Skeletal muscle satellite cell (primary cell): Measurements from ENCODE around the gene ADORA1. TPM values are rescaled to one million over a fixed set of nuclear protein-coding genes. Genes with fewer than 3 reads are reported as not detected.
A peak's percentile ranks its signal among the peaks of the same experiment; 100 is the strongest.

Experiments used
- H3K27me3 ChIP-seq: 2 replicates; pipeline ENCODE4 v1.7.0; 2013; ENCODE audit warnings: low read length; ENCODE audit not compliant: control insufficient read depth, insufficient read depth
- H3K36me3 ChIP-seq: 2 replicates; pipeline ENCODE4 v1.7.0; 2013; ENCODE audit warnings: mild to moderate bottlenecking, control low read depth, low read length; ENCODE audit not compliant: insufficient read depth
- H3K4me1 ChIP-seq: 2 replicates; pipeline ENCODE4 v1.7.0; 2013; ENCODE audit warnings: low read length; ENCODE audit not compliant: control insufficient read depth, insufficient read depth
- H3K4me2 ChIP-seq: 2 replicates; pipeline ENCODE4 v1.7.0; 2013; ENCODE audit warnings: mild to moderate bottlenecking, low read length
- H3K4me3 ChIP-seq: 2 replicates; pipeline ENCODE4 v1.7.0; 2013; ENCODE audit warnings: low read length
- H3K9ac ChIP-seq: 2 replicates; pipeline ENCODE4 v1.7.0; 2013; ENCODE audit warnings: mild to moderate bottlenecking, low read depth, low read length, moderate library complexity
- H3K9me3 ChIP-seq: replicated peaks from 2 replicates; pipeline ENCODE4 v1.7.0; 2013; ENCODE audit warnings: mild to moderate bottlenecking, control low read depth, low read length
- total RNA-seq: library from RNA; depleted of rRNA; stranded (reverse); fragments of >200 nt; gene quantifications from 2 replicates; pipeline ENCODE4 v1.2.3, GENCODE V29; 2012; rRNA removed

ADORA1 gene
- 0.25 and 2.2 TPM in 2 replicates for total RNA-seq

GRCh38 chr1:203127666-203128430 lies at the start of gene ADORA1:
TSS of gene ADORA1 (plus strand) at chr1:203127726. CDS start at chr1:203128842, 1,116 bp downstream.
- Histone ChIP-seq H3K36me3 (no peaks in the 10 kb centered on the region), H3K4me1 (peaks cover 34% of the 10 kb centered on the region), H3K4me2 (peak within 1 kb of the TSS; percentile 81), H3K4me3 (peak within 1 kb of the TSS; percentile 75), H3K9ac (peak within 1 kb of the TSS; percentile 57), H3K27me3 (peaks cover 22% of the 10 kb centered on the region), H3K9me3 (no peaks in the 10 kb centered on the region)

DNA sequence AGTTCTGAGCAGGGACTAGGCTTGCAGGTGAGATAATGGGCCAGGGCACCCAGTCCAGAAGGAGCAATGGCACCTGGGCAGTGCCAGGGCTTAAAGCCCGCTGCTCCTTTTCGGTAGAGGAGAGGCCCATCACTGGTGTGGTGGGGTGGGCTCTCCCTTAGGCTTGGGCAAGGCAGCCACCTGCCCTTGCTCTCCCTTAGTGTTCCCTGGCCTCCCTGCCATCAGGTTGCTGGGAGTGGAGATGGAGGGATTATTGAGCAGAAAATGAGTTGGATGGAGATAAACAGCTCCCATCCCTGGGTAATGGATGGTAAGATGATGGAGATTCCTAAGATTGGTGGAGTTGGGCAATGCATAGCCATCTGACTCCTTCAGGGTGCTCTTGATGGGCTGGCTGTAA lies 49.6 kb upstream of the ADORA1 start:
- Histone ChIP-seq H3K9me3 (no peaks in the 10 kb centered on the region), H3K4me1 (no peaks in the 10 kb centered on the region), H3K4me3 (no peak overlapping the region), H3K36me3 (peaks cover 3% of the 10 kb centered on the region), H3K9ac (no peak overlapping the region), H3K4me2 (no peak overlapping the region), H3K27me3 (peaks cover 17% of the 10 kb centered on the region)

- H3K9ac ChIP-seq: no peak overlapping the region
- no peaks in the 10 kb centered on the region for H3K9me3 ChIP-seq
- H3K4me3 ChIP-seq: no peak overlapping the region
- peaks cover 3% of the 10 kb centered on the region for H3K36me3 ChIP-seq
- no peak overlapping the region for H3K4me2 ChIP-seq
- H3K27me3 ChIP-seq: peaks cover 17% of the 10 kb centered on the region
- no peaks in the 10 kb centered on the region for H3K4me1 ChIP-seq
Observed at GRCh38 chr1:203078478-203078877, 49.0 kb upstream of the ADORA1 start.

GRCh38 chr1:203080456-203080855 lies 47.1 kb upstream of the ADORA1 start:
- H3K36me3 ChIP-seq: peaks cover 3% of the 10 kb centered on the region
- no peaks in the 10 kb centered on the region for H3K4me1 ChIP-seq
- H3K9ac ChIP-seq: no peak overlapping the region
- H3K4me3 ChIP-seq: no peak overlapping the region
- H3K9me3 ChIP-seq: no peaks in the 10 kb centered on the region
- no peak overlapping the region for H3K4me2 ChIP-seq
- peaks cover 17% of the 10 kb centered on the region for H3K27me3 ChIP-seq

- H3K27me3 ChIP-seq: peaks cover 19% of the 10 kb centered on the region
- H3K4me2 ChIP-seq: no peak overlapping the region
- peaks cover 3% of the 10 kb centered on the region for H3K36me3 ChIP-seq
- no peak overlapping the region for H3K9ac ChIP-seq
- no peak overlapping the region for H3K4me3 ChIP-seq
- H3K9me3 ChIP-seq: no peaks in the 10 kb centered on the region
- no peaks in the 10 kb centered on the region for H3K4me1 ChIP-seq
Observed at GRCh38 chr1:203081465-203082230, 45.9 kb upstream of the ADORA1 start.

- Histone ChIP-seq H3K4me3 (no peak overlapping the region), H3K9me3 (no peaks in the 10 kb centered on the region), H3K27me3 (peaks cover 24% of the 10 kb centered on the region), H3K9ac (no peak overlapping the region), H3K4me1 (no peaks in the 10 kb centered on the region), H3K4me2 (no peak overlapping the region), H3K36me3 (peaks cover 3% of the 10 kb centered on the region)
Observed at GRCh38 chr1:203082231-203082505, 45.4 kb upstream of the ADORA1 start.

DNA sequence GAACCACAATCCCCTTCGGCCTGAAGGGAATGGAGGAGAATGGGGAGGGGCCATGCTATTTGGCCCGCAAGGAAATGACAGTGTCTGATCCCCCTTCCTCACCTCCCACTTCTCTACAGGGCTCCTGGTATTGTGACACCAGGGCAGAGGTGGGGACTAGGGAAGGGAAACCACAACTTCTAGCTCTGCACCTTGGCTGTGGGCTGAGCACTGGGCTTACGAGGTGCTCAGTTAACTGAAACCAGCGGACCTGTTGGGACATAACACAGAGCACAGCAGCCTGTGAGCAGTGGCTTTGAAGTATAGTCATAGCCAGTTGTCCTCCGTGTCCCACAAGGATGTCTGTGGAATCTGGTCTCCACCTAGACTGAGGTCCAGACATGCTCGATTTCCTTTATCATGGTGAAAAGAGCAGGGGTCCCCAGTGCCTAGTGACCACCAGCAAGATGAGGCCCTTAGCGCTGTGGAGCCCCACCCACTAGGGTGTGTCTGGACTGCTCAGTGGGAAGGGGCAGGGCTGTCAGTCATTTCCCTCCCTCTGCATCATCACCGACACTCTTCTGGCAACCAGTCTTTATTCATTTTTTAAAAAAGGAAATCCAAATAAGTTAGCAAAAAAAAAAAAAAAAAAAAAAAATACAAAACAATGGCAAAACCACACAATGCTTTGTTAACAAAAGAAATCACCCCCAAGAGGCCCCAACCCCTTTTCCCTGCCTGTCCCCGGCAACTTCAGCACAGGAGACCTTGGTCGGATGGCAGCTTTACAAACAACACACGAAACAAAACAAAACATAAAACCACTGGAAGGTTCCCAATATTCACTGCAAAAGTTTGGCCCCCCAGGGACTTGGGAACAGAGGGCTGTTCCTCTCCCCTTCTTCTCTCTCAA lies 44.7 kb upstream of the ADORA1 start:
- H3K4me1 ChIP-seq: no peaks in the 10 kb centered on the region
- peaks cover 3% of the 10 kb centered on the region for H3K36me3 ChIP-seq
- no peak overlapping the region for H3K9ac ChIP-seq
- no peak overlapping the region for H3K4me2 ChIP-seq
- no peaks in the 10 kb centered on the region for H3K9me3 ChIP-seq
- no peak overlapping the region for H3K4me3 ChIP-seq
- peaks cover 28% of the 10 kb centered on the region for H3K27me3 ChIP-seq

DNA sequence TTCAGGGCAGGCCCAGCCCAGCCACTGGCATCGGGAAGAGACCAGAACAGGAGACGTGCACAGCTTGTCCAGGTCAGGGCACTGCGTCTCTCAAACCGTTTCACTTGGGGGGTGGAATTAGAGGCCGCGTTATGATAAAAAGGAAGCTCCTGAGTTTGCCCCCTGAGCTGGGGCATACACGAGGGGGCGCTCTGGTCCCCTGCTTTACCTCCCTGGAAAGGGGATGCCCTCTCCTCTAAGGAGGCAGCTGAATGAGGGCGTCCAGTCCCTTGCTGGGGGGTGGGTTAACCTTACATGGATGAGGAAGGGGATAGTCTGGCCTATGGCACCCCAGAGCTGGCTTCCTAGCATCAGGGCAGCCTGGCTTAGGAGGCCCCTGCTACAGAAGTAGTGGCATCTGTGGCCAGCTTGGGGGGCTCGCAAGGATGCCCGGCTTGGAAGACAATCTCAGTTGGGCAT lies 44.0 kb upstream of the ADORA1 start:
- Histone ChIP-seq H3K4me1 (no peaks in the 10 kb centered on the region), H3K27me3 (peaks cover 32% of the 10 kb centered on the region), H3K9ac (no peak overlapping the region), H3K36me3 (peaks cover 3% of the 10 kb centered on the region), H3K4me3 (no peak overlapping the region), H3K4me2 (no peak overlapping the region), H3K9me3 (no peaks in the 10 kb centered on the region)

- H3K27me3 ChIP-seq: peaks cover 35% of the 10 kb centered on the region
- H3K4me2 ChIP-seq: no peak overlapping the region
- no peak overlapping the region for H3K9ac ChIP-seq
- H3K4me1 ChIP-seq: no peaks in the 10 kb centered on the region
- H3K9me3 ChIP-seq: no peaks in the 10 kb centered on the region
- H3K36me3 ChIP-seq: no peaks in the 10 kb centered on the region
- H3K4me3 ChIP-seq: no peak overlapping the region
Observed at GRCh38 chr1:203084588-203085527, 42.7 kb upstream of the ADORA1 start.

GRCh38 chr1:203085528-203086406 lies 41.8 kb upstream of the ADORA1 start, which contains the start of gene MYOG:
TSS of gene MYOG (minus strand) at chr1:203086012. CDS start at chr1:203085961, 51 bp downstream.
- H3K36me3 ChIP-seq: no peaks in the 10 kb centered on the region
- no peak within 1 kb of the TSS for H3K9ac ChIP-seq
- no peak within 1 kb of the TSS for H3K4me2 ChIP-seq
- no peaks in the 10 kb centered on the region for H3K9me3 ChIP-seq
- peaks cover 4% of the 10 kb centered on the region for H3K4me1 ChIP-seq
- no peak within 1 kb of the TSS for H3K4me3 ChIP-seq
- peaks cover 40% of the 10 kb centered on the region for H3K27me3 ChIP-seq
